ENCODE data around the gene ZP4. TPM values are rescaled to one million over a fixed set of nuclear protein-coding genes. Genes with fewer than 3 reads are reported as not detected.

The ZP4 gene
- total RNA-seq, 6 experiments from 2014 or later, result not detected

DNA sequence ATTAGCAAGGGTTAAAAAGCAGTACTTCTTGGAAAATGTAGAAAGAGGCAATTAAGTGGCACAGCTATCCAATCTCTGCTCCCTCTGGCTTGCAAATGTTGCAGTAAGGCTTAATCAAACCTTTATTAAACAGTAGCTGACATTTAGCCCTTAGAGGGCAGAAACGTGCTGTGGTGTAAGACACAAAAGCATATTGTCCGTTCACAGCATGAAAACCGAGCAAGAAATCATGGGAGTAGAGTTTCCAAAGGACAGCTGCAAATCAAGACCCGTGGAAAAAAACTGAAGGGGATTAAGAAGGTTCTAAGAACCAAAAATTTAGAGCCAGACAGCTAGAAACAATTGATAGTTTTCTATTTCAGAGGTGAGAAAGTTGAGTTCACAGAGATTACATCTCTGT lies 13.1 kb downstream of the ZP4 start:
- WGBS (ENCODE audit: insufficient coverage, low coverage, low lambda C conversion rate, missing lambda C conversion rate), result 42% methylated on average over 4 of the region's 4 CpGs
- DNase-seq (no peak), ATAC-seq (no peak)
- intact Hi-C loops (cut with DNase I), result no loop called here
- Histone ChIP-seq H3K27me3 (no peaks in the 10 kb centered on the region), H3K9me3 (no peaks in the 10 kb centered on the region), H3K4me1 (no peaks in the 10 kb centered on the region), H3K27ac (no peak overlapping the region), H3K36me3 (no peaks in the 10 kb centered on the region), H3K4me3 (no peak overlapping the region)
- TF ChIP-seq POLR2A (IDR thresholded peaks at IDR 0.05), result no peak
- TF ChIP-seq, protein P1, sequence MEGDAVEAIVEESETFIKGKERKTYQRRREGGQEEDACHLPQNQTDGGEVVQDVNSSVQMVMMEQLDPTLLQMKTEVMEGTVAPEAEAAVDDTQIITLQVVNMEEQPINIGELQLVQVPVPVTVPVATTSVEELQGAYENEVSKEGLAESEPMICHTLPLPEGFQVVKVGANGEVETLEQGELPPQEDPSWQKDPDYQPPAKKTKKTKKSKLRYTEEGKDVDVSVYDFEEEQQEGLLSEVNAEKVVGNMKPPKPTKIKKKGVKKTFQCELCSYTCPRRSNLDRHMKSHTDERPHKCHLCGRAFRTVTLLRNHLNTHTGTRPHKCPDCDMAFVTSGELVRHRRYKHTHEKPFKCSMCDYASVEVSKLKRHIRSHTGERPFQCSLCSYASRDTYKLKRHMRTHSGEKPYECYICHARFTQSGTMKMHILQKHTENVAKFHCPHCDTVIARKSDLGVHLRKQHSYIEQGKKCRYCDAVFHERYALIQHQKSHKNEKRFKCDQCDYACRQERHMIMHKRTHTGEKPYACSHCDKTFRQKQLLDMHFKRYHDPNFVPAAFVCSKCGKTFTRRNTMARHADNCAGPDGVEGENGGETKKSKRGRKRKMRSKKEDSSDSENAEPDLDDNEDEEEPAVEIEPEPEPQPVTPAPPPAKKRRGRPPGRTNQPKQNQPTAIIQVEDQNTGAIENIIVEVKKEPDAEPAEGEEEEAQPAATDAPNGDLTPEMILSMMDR (IDR thresholded peaks at IDR 0.05), result no peak

DNA sequence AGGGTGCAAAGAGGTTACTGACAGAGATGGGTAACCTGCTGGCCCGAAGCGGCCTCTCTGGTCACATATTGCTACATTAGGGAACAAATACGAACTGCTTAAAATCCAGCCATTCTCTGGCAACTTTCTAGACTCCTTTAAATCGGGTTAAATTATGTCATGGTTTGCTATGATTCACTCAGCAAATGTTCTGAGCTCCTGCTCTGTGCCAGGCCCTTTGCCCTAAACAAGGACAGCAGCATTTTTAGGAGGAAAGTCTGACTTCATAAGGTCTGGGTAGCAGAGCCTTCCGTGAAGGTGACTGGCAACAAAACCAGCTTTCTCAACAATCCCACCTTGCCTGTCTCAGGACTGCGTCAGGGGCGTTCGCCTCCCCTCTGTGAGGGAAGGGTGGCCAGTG lies 15.4 kb downstream of the ZP4 start:
- Histone ChIP-seq H3K9me3 (no peaks in the 10 kb centered on the region), H3K27me3 (no peaks in the 10 kb centered on the region), H3K36me3 (no peaks in the 10 kb centered on the region), H3K27ac (no peak overlapping the region), H3K4me1 (no peaks in the 10 kb centered on the region), H3K4me3 (no peak overlapping the region)
- WGBS (ENCODE audit: insufficient coverage, low coverage, low lambda C conversion rate, missing lambda C conversion rate), result 80% methylated on average over 6 of the region's 8 CpGs
- no peak for DNase-seq
- ATAC-seq, result peak in 1 of 4 donors; percentile 17
- no peak for TF ChIP-seq POLR2A (IDR thresholded peaks at IDR 0.05)
- TF ChIP-seq, protein P1 (IDR thresholded peaks at IDR 0.05), result no peak
- intact Hi-C loops (cut with DNase I), result no loop called here

DNA sequence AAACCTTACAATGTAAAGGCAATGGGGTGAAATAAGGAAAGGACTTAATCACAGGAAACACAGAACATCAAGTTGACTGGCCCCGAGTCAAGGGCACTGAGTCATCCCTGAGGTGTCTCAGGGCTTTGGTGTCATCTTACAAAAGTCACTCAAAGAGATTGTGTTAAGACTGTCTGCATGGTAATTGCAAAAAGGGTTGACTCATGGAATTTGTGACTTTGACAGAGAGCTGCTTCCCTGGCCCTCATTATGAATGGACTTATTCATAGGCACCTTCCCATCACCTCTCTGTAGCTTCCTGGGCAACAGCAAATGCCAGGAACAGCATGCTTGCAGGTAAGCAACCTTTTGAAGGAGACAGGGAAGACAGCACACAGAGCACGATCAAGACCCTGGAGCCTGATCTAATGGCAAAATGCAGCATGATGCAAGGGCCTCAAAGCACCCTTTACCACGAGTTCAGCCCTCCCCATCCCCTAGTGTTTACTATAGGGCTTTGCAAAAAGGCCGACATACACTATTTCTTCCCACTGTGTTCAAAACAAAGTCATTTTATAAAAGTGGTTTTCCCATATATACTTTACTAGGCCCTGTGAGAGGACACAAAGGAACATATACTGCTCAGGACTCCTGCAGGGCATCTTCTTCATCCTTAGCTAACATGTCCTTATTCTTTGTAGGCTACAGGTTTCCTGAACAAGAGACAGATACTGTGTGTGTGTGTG lies 17.1 kb downstream of the ZP4 start:
- Histone ChIP-seq H3K4me1 (no peaks in the 10 kb centered on the region), H3K36me3 (no peaks in the 10 kb centered on the region), H3K27ac (no peak overlapping the region), H3K4me3 (no peak overlapping the region), H3K27me3 (no peaks in the 10 kb centered on the region), H3K9me3 (no peaks in the 10 kb centered on the region)
- TF ChIP-seq, protein P1 (IDR thresholded peaks at IDR 0.05), result no peak
- no peak for TF ChIP-seq POLR2A (IDR thresholded peaks at IDR 0.05)
- WGBS (ENCODE audit: insufficient coverage, low coverage, low lambda C conversion rate, missing lambda C conversion rate), result 53% methylated on average over 4 of the region's 4 CpGs
- ATAC-seq, result no peak
- no peak for DNase-seq
- intact Hi-C loops (cut with DNase I), result no loop called here

DNA sequence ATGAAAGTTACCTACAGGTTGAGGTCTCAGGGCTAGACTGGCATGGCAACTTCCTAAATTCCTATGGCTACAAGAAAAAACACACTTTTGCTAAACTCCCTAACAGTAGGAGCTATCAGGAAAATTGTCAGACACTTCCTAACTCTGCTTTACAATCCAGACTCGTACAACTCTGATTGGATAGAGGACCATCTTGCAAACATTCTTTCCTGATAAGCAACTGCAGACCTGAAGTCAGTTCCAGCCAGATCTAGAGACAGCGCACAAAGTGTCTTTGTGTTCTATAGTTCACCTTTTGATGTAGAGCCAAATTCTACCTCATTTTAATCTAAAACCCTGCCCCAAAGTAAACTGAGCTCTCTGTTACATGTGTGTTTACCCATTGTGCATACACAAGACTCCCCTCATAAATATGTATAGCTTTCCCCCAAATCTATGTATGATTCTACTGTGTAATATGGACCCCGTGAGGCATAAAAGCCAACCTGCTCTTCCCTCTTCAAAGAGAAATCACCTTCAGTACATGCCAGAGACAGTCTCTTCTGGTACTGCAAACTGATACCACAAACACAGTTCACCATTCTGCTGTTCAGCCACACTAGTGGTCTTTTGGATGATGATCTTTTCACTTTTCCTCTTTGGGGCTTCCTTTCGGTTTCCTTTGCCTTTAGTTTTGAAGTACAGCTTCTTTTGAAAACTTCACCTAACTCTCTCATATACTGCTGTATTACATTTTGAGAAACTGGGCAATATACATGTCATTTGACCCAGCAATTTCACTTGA lies 21.7 kb downstream of the ZP4 start:
- DNase-seq (no peak), ATAC-seq (no peak)
- WGBS (ENCODE audit: insufficient coverage, low coverage, low lambda C conversion rate, missing lambda C conversion rate), result 73% methylated on average over 4 of the region's 4 CpGs
- no peaks in the 10 kb centered on the region for H3K36me3 ChIP-seq
- H3K4me1 ChIP-seq, result peaks cover 0 to 4% (median 0%) of the 10 kb centered on the region in 4 donors
- H3K4me3 ChIP-seq, result no peak overlapping the region
- TF ChIP-seq, protein P1 (IDR thresholded peaks at IDR 0.05), result no peak
- TF ChIP-seq POLR2A (IDR thresholded peaks at IDR 0.05), result no peak
- no peaks in the 10 kb centered on the region for H3K27me3 ChIP-seq
- intact Hi-C loops (cut with DNase I), result no loop called here
- no peaks in the 10 kb centered on the region for H3K9me3 ChIP-seq
- no peak overlapping the region for H3K27ac ChIP-seq
